ENCODE data around the gene ONECUT3.

ONECUT3 gene

GRCh38 chr19:1728816-1729567, 24.3 kb upstream of the ONECUT3 start:
- peaks cover 3% of the 10 kb centered on the region for H3K4me1 Mint-ChIP-seq (ENCODE audit: low read depth)
- H3K27ac Mint-ChIP-seq, result no peak overlapping the region
- peaks cover 23% of the 10 kb centered on the region for H3K27me3 Mint-ChIP-seq (ENCODE audit: low read depth)
- DNase-seq (ENCODE audit: low spot score), result no peak
- H3K4me3 Mint-ChIP-seq, result no peak overlapping the region
- no peaks in the 10 kb centered on the region for H3K9me3 Mint-ChIP-seq
- H3K36me3 Mint-ChIP-seq (ENCODE audit: low read depth), result no peaks in the 10 kb centered on the region

GRCh38 chr19:1729568-1729925, 23.8 kb upstream of the ONECUT3 start:
- peaks cover 27% of the 10 kb centered on the region for H3K27me3 Mint-ChIP-seq (ENCODE audit: low read depth)
- DNase-seq (ENCODE audit: low spot score), result no peak
- H3K27ac Mint-ChIP-seq, result no peak overlapping the region

DNA sequence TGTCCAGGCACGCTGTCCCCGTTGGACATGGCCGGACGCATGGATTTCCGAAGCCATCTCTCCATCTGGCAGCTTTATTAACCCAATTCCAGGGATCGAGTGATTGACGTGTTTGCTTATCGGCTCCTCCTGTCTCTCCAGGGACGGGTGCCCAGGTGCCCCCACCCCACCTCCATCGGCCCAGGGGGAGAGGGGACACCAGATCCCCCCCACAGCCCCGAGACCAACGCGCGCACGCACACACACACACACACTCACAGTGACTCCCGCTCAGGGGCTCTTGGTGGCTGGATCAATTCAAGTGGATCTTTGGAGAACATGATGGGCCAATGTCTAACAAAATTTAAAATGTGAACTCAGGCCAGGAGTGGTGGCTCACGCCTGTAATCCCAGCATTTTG, 23.1 kb upstream of the ONECUT3 start:
- H3K9me3 Mint-ChIP-seq, result no peaks in the 10 kb centered on the region
- DNase-seq (ENCODE audit: low spot score), result no peak
- H3K27me3 Mint-ChIP-seq (ENCODE audit: low read depth), result peaks cover 22% of the 10 kb centered on the region
- H3K4me1 Mint-ChIP-seq (ENCODE audit: low read depth), result peaks cover 3% of the 10 kb centered on the region
- H3K27ac Mint-ChIP-seq, result no peak overlapping the region
- H3K4me3 Mint-ChIP-seq, result no peak overlapping the region
- no peaks in the 10 kb centered on the region for H3K36me3 Mint-ChIP-seq (ENCODE audit: low read depth)

More at GRCh38 chr19:1729568-1729925, 23.8 kb upstream of the ONECUT3 start:
- Mint-ChIP-seq H3K9me3 (no peaks in the 10 kb centered on the region), H3K4me3 (no peak overlapping the region), H3K36me3 (ENCODE audit: low read depth) (no peaks in the 10 kb centered on the region), H3K4me1 (ENCODE audit: low read depth) (peaks cover 3% of the 10 kb centered on the region)

DNA sequence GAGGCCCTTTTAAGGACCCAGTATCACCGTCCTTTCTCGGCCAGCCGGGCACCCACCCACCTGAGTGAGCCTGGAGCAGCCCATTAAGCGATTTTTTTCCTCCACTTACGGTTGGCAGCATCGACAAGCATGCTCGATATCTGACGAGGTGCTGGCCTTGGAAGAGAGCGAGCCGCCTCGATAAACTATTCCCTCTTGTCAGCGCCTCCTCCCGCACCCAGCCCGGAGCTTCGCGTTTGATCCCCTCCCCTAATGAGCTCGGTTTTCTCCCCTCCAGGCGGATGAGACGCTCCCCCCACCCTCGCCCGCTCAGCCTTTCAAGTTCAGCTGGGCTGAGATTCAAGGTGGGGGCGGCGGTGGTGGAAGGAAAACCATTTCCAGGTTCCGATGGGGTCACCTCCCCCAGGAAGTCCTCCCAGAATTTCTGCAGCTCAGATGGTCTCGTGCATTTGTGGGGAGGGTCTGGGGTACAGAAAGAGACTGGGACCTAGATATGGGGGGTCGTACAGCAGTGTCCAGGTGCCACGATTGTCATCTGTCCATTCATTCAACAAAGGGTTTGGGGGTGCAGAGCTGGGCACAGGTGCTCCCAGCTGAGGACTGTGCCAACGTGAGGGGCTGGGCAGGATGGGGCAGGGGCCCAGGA, 18.9 kb upstream of the ONECUT3 start:
- no peak overlapping the region for H3K27ac Mint-ChIP-seq
- no peak overlapping the region for H3K4me3 Mint-ChIP-seq
- H3K36me3 Mint-ChIP-seq (ENCODE audit: low read depth), result no peaks in the 10 kb centered on the region
- DNase-seq (ENCODE audit: low spot score), result no peak
- H3K27me3 Mint-ChIP-seq (ENCODE audit: low read depth), result peaks cover 22% of the 10 kb centered on the region
- no peaks in the 10 kb centered on the region for H3K4me1 Mint-ChIP-seq (ENCODE audit: low read depth)
- no peaks in the 10 kb centered on the region for H3K9me3 Mint-ChIP-seq

GRCh38 chr19:1736280-1736679, 17.0 kb upstream of the ONECUT3 start:
- no peak for DNase-seq (ENCODE audit: low spot score)
- Mint-ChIP-seq H3K9me3 (no peaks in the 10 kb centered on the region), H3K27ac (no peak overlapping the region), H3K36me3 (ENCODE audit: low read depth) (no peaks in the 10 kb centered on the region), H3K4me3 (no peak overlapping the region), H3K27me3 (ENCODE audit: low read depth) (peaks cover 27% of the 10 kb centered on the region), H3K4me1 (ENCODE audit: low read depth) (no peaks in the 10 kb centered on the region)

GRCh38 chr19:1736927-1737326, 16.4 kb upstream of the ONECUT3 start:
- Mint-ChIP-seq H3K4me1 (ENCODE audit: low read depth) (no peaks in the 10 kb centered on the region), H3K27me3 (ENCODE audit: low read depth) (peaks cover 28% of the 10 kb centered on the region), H3K4me3 (no peak overlapping the region), H3K9me3 (no peaks in the 10 kb centered on the region), H3K27ac (no peak overlapping the region), H3K36me3 (ENCODE audit: low read depth) (no peaks in the 10 kb centered on the region)
- no peak for DNase-seq (ENCODE audit: low spot score)

DNA sequence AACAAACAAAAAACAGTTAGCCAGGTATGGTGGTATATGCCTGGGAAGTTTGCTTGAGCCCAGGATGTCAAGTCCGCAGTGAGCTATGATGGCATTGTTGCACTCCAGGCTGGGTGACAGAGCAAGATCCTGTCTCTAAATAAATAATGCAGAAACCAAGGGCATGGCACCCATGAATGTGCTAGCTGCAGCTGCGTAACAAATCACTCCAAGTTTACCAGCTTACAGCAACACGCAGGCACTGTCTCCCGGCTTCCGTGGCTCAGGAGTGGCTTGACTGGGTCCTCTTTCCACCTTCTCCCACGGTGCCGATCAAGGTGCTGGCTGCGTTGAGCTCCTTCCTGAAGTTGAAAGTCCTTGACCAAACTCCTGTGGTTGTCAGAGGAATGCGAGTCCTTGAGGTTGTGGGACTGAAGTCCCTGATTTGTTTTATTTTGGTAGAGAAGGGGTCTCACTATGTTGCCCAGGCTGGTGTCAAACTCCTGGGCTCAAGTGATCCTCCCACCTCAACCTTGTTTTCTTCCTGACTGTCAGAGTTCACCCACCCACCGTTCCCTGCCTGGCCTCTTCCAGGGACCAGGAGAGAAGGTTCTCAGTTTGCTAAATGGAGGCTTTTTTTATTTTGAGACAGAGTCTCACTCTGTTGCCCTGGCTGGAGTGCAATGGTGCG, 13.2 kb upstream of the ONECUT3 start:
- Mint-ChIP-seq H3K27me3 (ENCODE audit: low read depth) (peaks cover 19% of the 10 kb centered on the region), H3K9me3 (no peaks in the 10 kb centered on the region), H3K27ac (no peak overlapping the region), H3K36me3 (ENCODE audit: low read depth) (no peaks in the 10 kb centered on the region), H3K4me1 (ENCODE audit: low read depth) (no peaks in the 10 kb centered on the region), H3K4me3 (no peak overlapping the region)
- DNase-seq (ENCODE audit: low spot score), result no peak

- Mint-ChIP-seq H3K27me3 (ENCODE audit: low read depth) (peaks cover 34% of the 10 kb centered on the region), H3K27ac (no peak overlapping the region)
Observed at GRCh38 chr19:1742989-1743696, 10.2 kb upstream of the ONECUT3 start.

GRCh38 chr19:1744133-1744665, 9.1 kb upstream of the ONECUT3 start:
- peaks cover 6% of the 10 kb centered on the region for H3K4me1 Mint-ChIP-seq (ENCODE audit: low read depth)
- H3K27me3 Mint-ChIP-seq (ENCODE audit: low read depth), result peaks cover 34% of the 10 kb centered on the region
- no peaks in the 10 kb centered on the region for H3K36me3 Mint-ChIP-seq (ENCODE audit: low read depth)
- no peak for DNase-seq (ENCODE audit: low spot score)
- no peak overlapping the region for H3K4me3 Mint-ChIP-seq
- no peak overlapping the region for H3K27ac Mint-ChIP-seq
- no peaks in the 10 kb centered on the region for H3K9me3 Mint-ChIP-seq

More at GRCh38 chr19:1742989-1743696, 10.2 kb upstream of the ONECUT3 start:
- Mint-ChIP-seq H3K36me3 (ENCODE audit: low read depth) (no peaks in the 10 kb centered on the region), H3K4me3 (no peak overlapping the region), H3K4me1 (ENCODE audit: low read depth) (peaks cover 6% of the 10 kb centered on the region), H3K9me3 (no peaks in the 10 kb centered on the region)
- no peak for DNase-seq (ENCODE audit: low spot score)

- no peaks in the 10 kb centered on the region for H3K9me3 Mint-ChIP-seq
- H3K36me3 Mint-ChIP-seq (ENCODE audit: low read depth), result no peaks in the 10 kb centered on the region
- DNase-seq (ENCODE audit: low spot score), result no peak
- H3K27ac Mint-ChIP-seq, result no peak overlapping the region
- H3K4me1 Mint-ChIP-seq (ENCODE audit: low read depth), result peaks cover 6% of the 10 kb centered on the region
- H3K27me3 Mint-ChIP-seq (ENCODE audit: low read depth), result peaks cover 36% of the 10 kb centered on the region
- no peak overlapping the region for H3K4me3 Mint-ChIP-seq
Observed at GRCh38 chr19:1744822-1745563, 8.3 kb upstream of the ONECUT3 start.

- H3K4me3 Mint-ChIP-seq, result no peak overlapping the region
- DNase-seq (ENCODE audit: low spot score), result no peak
- no peaks in the 10 kb centered on the region for H3K9me3 Mint-ChIP-seq
- H3K36me3 Mint-ChIP-seq (ENCODE audit: low read depth), result no peaks in the 10 kb centered on the region
- H3K4me1 Mint-ChIP-seq (ENCODE audit: low read depth), result peaks cover 9% of the 10 kb centered on the region
- peaks cover 37% of the 10 kb centered on the region for H3K27me3 Mint-ChIP-seq (ENCODE audit: low read depth)
- no peak overlapping the region for H3K27ac Mint-ChIP-seq
Observed at GRCh38 chr19:1745589-1746031, 7.7 kb upstream of the ONECUT3 start.

DNA sequence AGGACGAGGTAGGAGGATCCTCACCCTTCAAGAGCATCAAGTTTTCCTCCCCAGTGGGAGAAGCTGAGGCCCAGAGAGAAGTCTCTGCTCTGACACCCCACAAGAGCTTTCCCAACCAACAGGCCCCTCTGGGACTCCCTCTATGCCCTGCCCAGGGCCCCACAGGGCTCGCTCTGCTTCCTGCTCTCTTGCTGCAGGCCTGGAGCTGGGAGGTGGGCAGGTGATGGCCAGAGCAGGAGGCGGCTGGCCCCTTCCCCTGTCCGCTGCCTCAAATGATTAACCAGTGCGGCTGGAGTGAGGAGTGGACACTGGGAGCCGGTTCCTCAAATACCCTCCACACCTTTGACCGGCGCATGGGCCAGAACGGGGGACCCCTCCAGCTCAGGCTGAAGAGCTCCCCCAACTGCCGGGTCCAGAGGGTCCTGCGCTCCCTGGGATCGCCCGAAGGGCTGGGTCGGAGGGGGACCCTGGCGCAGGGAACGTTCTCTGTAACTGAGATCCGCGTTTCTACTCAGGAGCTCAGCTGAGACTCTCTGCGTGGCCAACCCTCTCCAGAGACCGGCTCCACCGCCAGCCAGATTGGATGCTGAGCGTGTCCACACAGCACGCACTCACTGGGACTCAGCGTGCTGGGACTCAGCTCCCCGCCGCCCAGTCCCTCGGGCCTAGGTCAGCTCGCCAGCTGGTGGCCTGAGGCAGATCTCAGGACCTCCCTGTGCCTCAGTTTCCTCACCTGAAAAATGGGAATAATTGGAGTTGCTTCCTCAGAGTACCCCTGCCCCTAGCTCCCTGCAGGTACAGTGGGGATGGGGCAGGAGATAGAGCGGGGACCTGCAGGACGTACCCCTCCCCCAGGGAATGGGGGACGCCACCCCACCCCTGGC, 6.7 kb upstream of the ONECUT3 start:
- Mint-ChIP-seq H3K27me3 (ENCODE audit: low read depth) (peaks cover 46% of the 10 kb centered on the region), H3K4me1 (ENCODE audit: low read depth) (peaks cover 9% of the 10 kb centered on the region), H3K36me3 (ENCODE audit: low read depth) (no peaks in the 10 kb centered on the region), H3K9me3 (no peaks in the 10 kb centered on the region), H3K27ac (no peak overlapping the region), H3K4me3 (no peak overlapping the region)
- DNase-seq (ENCODE audit: low spot score), result no peak

All from T-helper 2 cell treated with Interferon-gamma antibody and Interleukin-4, amounts not matched to agents 5 μg/mL and 100 μg/mL, for 36 hours (primary cell).